Neuronal stem cell (in vitro differentiated cells): ENCODE data around the gene PMAIP1.
"Not testable (repeated sequence)": the region's sequence is repeated elsewhere in the genome, so short reads cannot be mapped to it uniquely, and the experiment has no call there.

Experiments used
- DNase-seq: peaks from one replicate; pipeline ENCODE4 v3.0.0-alpha.2; 2013; ENCODE audit warnings: low spot score
- H2AFZ ChIP-seq: one replicate; pipeline ENCODE4 v1.6.1; 2013; ENCODE audit warnings: mild to moderate bottlenecking, low read length, inconsistent platforms
- H2AK5ac ChIP-seq: 2 replicates; pipeline ENCODE4 v1.6.1; 2013; ENCODE audit warnings: low read depth, mild to moderate bottlenecking, inconsistent platforms, low read length, moderate library complexity, mixed read lengths
- H2BK120ac ChIP-seq: 2 replicates; pipeline ENCODE4 v1.6.1; 2013; ENCODE audit warnings: low read depth, mild to moderate bottlenecking, inconsistent platforms, low read length, moderate library complexity, mixed read lengths
- H2BK12ac ChIP-seq: one replicate; pipeline ENCODE4 v1.6.1; 2013; ENCODE audit warnings: low read length, inconsistent platforms
- H2BK15ac ChIP-seq: 2 replicates; pipeline ENCODE4 v1.6.1; 2013; ENCODE audit warnings: mild to moderate bottlenecking, low read length, inconsistent platforms, mixed read lengths
- H2BK5ac ChIP-seq: one replicate; pipeline ENCODE4 v1.6.1; 2013; ENCODE audit warnings: inconsistent platforms, mild to moderate bottlenecking, low read length, moderate library complexity
- H3K14ac ChIP-seq: one replicate; pipeline ENCODE4 v1.6.1; 2013; ENCODE audit warnings: low read length, inconsistent platforms
- H3K18ac ChIP-seq: 2 replicates; pipeline ENCODE4 v1.6.1; 2013; ENCODE audit warnings: low read length, inconsistent platforms
- H3K23ac ChIP-seq: 2 replicates; pipeline ENCODE4 v1.6.1; 2013; ENCODE audit warnings: low read depth, mild to moderate bottlenecking, mixed read lengths, low read length, inconsistent platforms; ENCODE audit not compliant: poor library complexity
- H3K27ac ChIP-seq: replicated peaks from 3 replicates; pipeline ENCODE4 v1.5.1; 2013; ENCODE audit warnings: low read length, inconsistent platforms
- H3K27me3 ChIP-seq, 3 experiments: 2 replicates each; pipeline ENCODE4 v1.6.1; 2013; ENCODE audit warnings: low read length in 3 of 3, mild to moderate bottlenecking in 2 of 3, inconsistent platforms in 1 of 3, low read depth in 1 of 3, mixed read lengths in 1 of 3, moderate library complexity in 1 of 3; ENCODE audit not compliant: control insufficient read depth in 3 of 3, insufficient read depth in 3 of 3
- H3K36me3 ChIP-seq, 2 donors: replicated peaks in 1 of 2; 2 replicates each; pipeline ENCODE4 v1.6.1; 2013; ENCODE audit warnings: low read length in 2 of 2; ENCODE audit not compliant: control insufficient read depth in 2 of 2, insufficient read depth in 2 of 2
- H3K4ac ChIP-seq: 2 replicates; pipeline ENCODE4 v1.6.1; 2013; ENCODE audit warnings: inconsistent platforms, mild to moderate bottlenecking, low read length, moderate library complexity
- H3K4me1 ChIP-seq, 2 donors: 1 replicate in 1 of 2; 2 replicates in 1 of 2; pipeline ENCODE4 v1.6.1; 2013; ENCODE audit warnings: low read length in 2 of 2, low read depth in 1 of 2; ENCODE audit not compliant: control insufficient read depth in 2 of 2, insufficient read depth in 1 of 2
- H3K4me2 ChIP-seq: one replicate; pipeline ENCODE4 v1.6.1; 2013; ENCODE audit warnings: mild to moderate bottlenecking, low read length, inconsistent platforms; ENCODE audit not compliant: insufficient read depth, poor library complexity, severe bottlenecking
- H3K4me3 ChIP-seq, 2 donors: 2 replicates each; pipeline ENCODE4 v1.5.1; 2013; ENCODE audit warnings: low read length in 2 of 2, mild to moderate bottlenecking in 2 of 2, inconsistent platforms in 1 of 2, moderate library complexity in 1 of 2
- H3K79me1 ChIP-seq: one replicate; pipeline ENCODE4 v1.6.1; 2013; ENCODE audit warnings: low read depth, mild to moderate bottlenecking, inconsistent platforms, low read length, moderate library complexity
- H3K9ac ChIP-seq: one replicate; pipeline ENCODE4 v1.6.1; 2013; ENCODE audit warnings: mild to moderate bottlenecking, low read depth, low read length, inconsistent platforms; ENCODE audit not compliant: poor library complexity
- H3K9me3 ChIP-seq, 2 donors: replicated peaks in 1 of 2; 2 replicates each; pipeline versions ENCODE3 to v1.6.1; 2013; ENCODE audit warnings: low read length in 2 of 2, mild to moderate bottlenecking in 2 of 2, inconsistent platforms in 1 of 2, low read depth in 1 of 2, mixed read lengths in 1 of 2, moderate library complexity in 1 of 2; ENCODE audit not compliant: control insufficient read depth in 2 of 2, insufficient read depth in 1 of 2
- H4K8ac ChIP-seq: one replicate; pipeline ENCODE4 v1.6.1; 2013; ENCODE audit warnings: low read depth, mild to moderate bottlenecking, inconsistent platforms, low read length, moderate library complexity
- H4K91ac ChIP-seq: one replicate; pipeline ENCODE4 v1.6.1; 2013; ENCODE audit warnings: low read length, low read depth, mild to moderate bottlenecking, inconsistent platforms; ENCODE audit not compliant: poor library complexity
- WGBS, 2 donors: extraction: QIAGEN DNeasy Blood & Tissue Kit; methylation state at CpG; one replicate each; pipeline ENCODE4 v1.1.7; 2013; ENCODE audit warnings: missing lambda C conversion rate in 2 of 2, mixed read lengths in 1 of 2; ENCODE audit not compliant: insufficient read length in 2 of 2, insufficient replicate concordance in 1 of 2; ENCODE audit errors: extremely low coverage in 2 of 2; 5-methylcytosine and 5-hydroxymethylcytosine counted together

The PMAIP1 gene

GRCh38 chr18:59886399-59886798 is 13.4 kb upstream of the PMAIP1 start:
- H3K18ac ChIP-seq, H3K4me1 ChIP-seq, H2BK12ac ChIP-seq, H2AK5ac ChIP-seq, H3K36me3 ChIP-seq, H2AFZ ChIP-seq, H2BK120ac ChIP-seq, H3K14ac ChIP-seq, H3K27ac ChIP-seq, H3K4me3 ChIP-seq, H3K79me1 ChIP-seq, H3K4ac ChIP-seq, H4K91ac ChIP-seq, H4K8ac ChIP-seq, H3K9ac ChIP-seq, H2BK5ac ChIP-seq, DNase-seq, H3K4me2 ChIP-seq, H3K27me3 ChIP-seq, H2BK15ac ChIP-seq, H3K23ac ChIP-seq, H3K9me3 ChIP-seq: not testable (repeated sequence)
- WGBS, 2 donors = no CpG with 5 or more reads among the region's 3 CpGs

GRCh38 chr18:59892123-59892522 is 7.7 kb upstream of the PMAIP1 start:
- no peak overlapping the region for H3K27ac ChIP-seq
- no CpG with 5 or more reads among the region's 3 CpGs for WGBS, 2 donors
- peaks cover 0 to 1% of the 10 kb centered on the region in 2 donors for H3K9me3 ChIP-seq
- no peak overlapping the region for H3K4me2 ChIP-seq
- no peak overlapping the region for H2BK120ac ChIP-seq
- no peak overlapping the region for H2AFZ ChIP-seq
- H3K4ac ChIP-seq = no peak overlapping the region
- no peak for DNase-seq
- no peak overlapping the region for H3K4me3 ChIP-seq
- no peak overlapping the region for H2BK15ac ChIP-seq
- H2BK5ac ChIP-seq = no peak overlapping the region
- no peak overlapping the region for H3K18ac ChIP-seq
- H3K14ac ChIP-seq = no peak overlapping the region
- H3K4me1 ChIP-seq = no peaks in the 10 kb centered on the region
- H3K23ac ChIP-seq = no peak overlapping the region
- H4K91ac ChIP-seq = no peak overlapping the region
- no peak overlapping the region for H4K8ac ChIP-seq
- H3K9ac ChIP-seq = no peak overlapping the region
- H3K36me3 ChIP-seq = no peaks in the 10 kb centered on the region
- no peaks in the 10 kb centered on the region for H3K79me1 ChIP-seq
- H3K27me3 ChIP-seq = peaks cover 0 to 14% (median 2%) of the 10 kb centered on the region in 3 experiments
- no peak overlapping the region for H2BK12ac ChIP-seq
- no peak overlapping the region for H2AK5ac ChIP-seq

- no peak overlapping the region for H2BK5ac ChIP-seq
- H2AFZ ChIP-seq = no peak overlapping the region
- H3K4me2 ChIP-seq = no peak overlapping the region
- no peaks in the 10 kb centered on the region for H3K79me1 ChIP-seq
- no peak overlapping the region for H2BK12ac ChIP-seq
- no peak overlapping the region for H2BK15ac ChIP-seq
- H4K91ac ChIP-seq = no peak overlapping the region
- H3K9me3 ChIP-seq = peaks cover 0 to 10% of the 10 kb centered on the region in 2 donors
- H3K4me1 ChIP-seq = peaks cover 0 to 2% of the 10 kb centered on the region in 2 donors
- WGBS, 2 donors = no CpG with 5 or more reads among the region's 6 CpGs
- H3K36me3 ChIP-seq = no peaks in the 10 kb centered on the region
- H3K14ac ChIP-seq = no peak overlapping the region
- H3K23ac ChIP-seq = no peak overlapping the region
- DNase-seq = no peak
- peaks cover 11 to 32% (median 20%) of the 10 kb centered on the region in 3 experiments for H3K27me3 ChIP-seq
- H3K27ac ChIP-seq = no peak overlapping the region
- H3K4me3 ChIP-seq = no peak overlapping the region
- no peak overlapping the region for H4K8ac ChIP-seq
- H3K18ac ChIP-seq = no peak overlapping the region
- no peak overlapping the region for H3K4ac ChIP-seq
- H2AK5ac ChIP-seq = no peak overlapping the region
- H2BK120ac ChIP-seq = no peak overlapping the region
- no peak overlapping the region for H3K9ac ChIP-seq
These were observed 5.8 kb upstream of the PMAIP1 start for GRCh38 chr18:59893971-59894370.

DNA sequence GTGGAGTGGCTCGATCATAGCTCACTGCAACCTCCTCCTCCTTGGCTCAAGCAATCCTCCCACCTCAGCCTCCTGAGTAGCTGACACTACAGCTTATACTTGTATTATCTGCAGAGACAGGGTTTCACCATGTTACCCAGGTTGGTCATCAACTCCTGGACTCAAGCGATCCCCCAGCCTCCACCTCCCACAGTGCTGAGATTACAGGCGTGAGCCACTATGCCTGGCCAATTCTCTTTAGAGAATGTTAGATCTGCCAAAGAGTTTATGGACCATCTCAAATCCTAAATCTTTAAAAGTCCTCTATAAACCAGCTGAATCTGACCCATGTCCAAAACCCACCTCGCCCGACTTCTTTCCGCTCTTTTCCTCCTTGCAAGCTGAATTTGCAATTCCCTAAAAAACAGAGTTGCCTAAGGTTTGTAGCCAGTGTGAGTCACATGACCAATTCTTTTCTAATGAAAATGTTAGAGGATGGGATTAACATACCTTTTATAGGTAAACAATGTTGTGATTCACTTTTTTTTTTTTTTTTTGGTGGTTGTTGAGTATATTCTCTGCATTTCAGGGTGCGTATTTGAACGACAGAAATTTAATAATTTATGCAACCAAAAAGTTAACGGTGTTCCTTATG is 2.4 kb upstream of the PMAIP1 start:
- no peak overlapping the region for H3K18ac ChIP-seq
- H3K4me2 ChIP-seq = no peak overlapping the region
- H4K91ac ChIP-seq = no peak overlapping the region
- H3K9me3 ChIP-seq = peaks cover 0 to 11% of the 10 kb centered on the region in 2 donors
- H3K27ac ChIP-seq = no peak overlapping the region
- no peak overlapping the region for H2BK120ac ChIP-seq
- H2BK15ac ChIP-seq = no peak overlapping the region
- no CpG with 5 or more reads among the region's 9 CpGs for whole genome bisulfite sequencing, 2 donors
- H4K8ac ChIP-seq = no peak overlapping the region
- H2BK5ac ChIP-seq = no peak overlapping the region
- no peak overlapping the region for H2AFZ ChIP-seq
- H3K4me3 ChIP-seq = no peak overlapping the region
- peaks cover 13 to 35% (median 35%) of the 10 kb centered on the region in 3 experiments for H3K27me3 ChIP-seq
- no peak overlapping the region for H3K14ac ChIP-seq
- no peaks in the 10 kb centered on the region for H3K79me1 ChIP-seq
- peaks cover 0 to 5% of the 10 kb centered on the region in 2 donors for H3K36me3 ChIP-seq
- H3K9ac ChIP-seq = no peak overlapping the region
- no peak overlapping the region for H3K23ac ChIP-seq
- H3K4me1 ChIP-seq = peaks cover 0 to 6% of the 10 kb centered on the region in 2 donors
- H3K4ac ChIP-seq = no peak overlapping the region
- no peak overlapping the region for H2AK5ac ChIP-seq
- DNase-seq = no peak
- no peak overlapping the region for H2BK12ac ChIP-seq
